LoVo (cell line): ENCODE data around the gene ZNF292.
A peak's percentile ranks its signal among the peaks of the same experiment; 100 is the strongest.
"Not testable (repeated sequence)": the region's sequence is repeated elsewhere in the genome, so short reads cannot be mapped to it uniquely, and the experiment has no call there.

Experiments used
- DNase-seq: peaks from one replicate; pipeline ENCODE4 v3.0.0-alpha.2; 2016; ENCODE audit warnings: low spot score

ZNF292 gene

DNA sequence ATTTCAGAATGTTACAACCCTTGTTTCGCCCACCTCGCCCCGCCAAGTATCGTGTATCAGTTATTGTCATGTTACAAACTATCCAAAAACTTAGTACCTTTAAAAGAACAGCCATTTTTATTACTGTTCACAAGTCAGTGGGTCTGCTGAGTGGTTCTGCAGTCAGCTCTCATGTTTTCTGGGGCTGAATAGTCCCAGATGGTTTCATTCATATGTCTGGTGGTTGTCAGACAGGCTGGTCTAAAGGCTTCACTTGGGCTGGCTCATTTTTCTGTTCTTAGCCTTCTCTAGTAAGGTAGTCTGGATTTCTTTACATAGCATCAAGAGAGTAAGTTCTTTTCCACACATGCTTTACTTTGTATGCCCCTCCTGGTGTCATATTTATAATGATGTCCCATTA is 8.6 kb downstream of the ZNF292 start:
- no peak for DNase-seq

DNA sequence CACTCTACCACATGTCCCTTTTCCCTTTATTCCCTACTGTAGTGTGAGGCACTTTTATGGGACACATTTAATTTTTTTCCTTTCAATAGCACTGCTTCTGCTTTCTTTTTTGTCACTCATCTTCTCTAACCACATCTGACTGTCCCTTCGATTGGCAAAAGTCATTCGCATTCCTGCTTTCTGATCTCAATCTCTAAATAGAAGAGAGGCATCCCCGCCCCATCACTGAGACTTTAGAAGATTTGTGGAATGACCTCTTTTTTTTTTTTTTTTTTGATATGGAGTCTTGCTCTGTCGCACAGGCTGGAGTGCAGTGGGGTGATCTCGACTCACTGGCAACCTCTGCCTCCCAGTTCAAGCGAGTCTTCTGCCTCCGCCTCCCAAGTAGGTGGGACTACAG is 9.1 kb downstream of the ZNF292 start:
- no peak for DNase-seq

DNA sequence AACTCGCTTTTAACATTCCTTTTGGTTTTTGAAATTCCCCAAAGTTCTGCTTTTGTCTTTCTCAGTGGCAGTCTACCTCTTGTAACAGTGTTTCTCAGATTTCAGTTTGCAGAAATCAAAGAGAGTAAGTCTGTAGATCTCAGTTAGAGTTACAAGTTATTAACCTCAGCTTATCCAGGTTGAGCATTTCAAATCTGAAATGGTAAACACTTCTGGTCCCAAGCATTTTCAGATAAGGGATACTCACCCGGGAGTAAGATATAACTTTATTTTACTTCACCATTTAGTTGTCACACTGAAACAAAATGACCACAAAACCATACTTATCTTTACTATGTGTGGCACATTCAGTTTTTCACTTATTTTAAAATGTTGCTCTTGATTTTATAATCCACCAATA is 9.8 kb downstream of the ZNF292 start:
- DNase-seq = no peak

DNA sequence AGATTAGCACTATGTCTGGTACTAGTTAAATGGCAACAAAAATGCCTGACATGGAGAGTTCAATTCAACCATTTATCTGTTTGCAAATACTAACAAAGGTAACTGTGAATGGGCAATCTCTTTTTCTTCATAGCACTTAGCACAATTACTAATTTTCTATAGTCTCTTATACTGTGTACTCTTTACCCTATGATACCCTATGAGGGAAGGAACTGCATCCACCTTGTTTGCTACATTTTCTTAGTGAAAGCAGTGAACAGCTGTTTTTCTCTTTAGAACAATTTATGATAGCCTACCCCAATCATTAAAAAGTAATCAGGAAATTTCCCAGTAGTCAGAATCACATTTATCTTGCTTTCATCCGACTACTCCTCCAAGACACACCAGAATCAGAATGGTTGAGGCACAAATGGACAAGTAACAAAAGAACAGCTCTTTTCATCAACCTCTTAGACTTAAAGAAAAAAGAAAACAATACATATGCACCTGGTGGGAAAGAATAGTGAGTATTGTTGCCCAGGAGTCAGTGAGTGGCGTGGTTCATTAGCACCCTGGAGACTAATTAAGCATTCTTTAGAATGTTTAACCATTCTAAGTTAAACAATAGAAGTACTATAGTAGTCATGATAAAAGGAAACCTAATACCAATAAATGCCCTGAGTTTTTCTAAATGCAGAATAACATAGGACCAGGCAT is 16.7 kb downstream of the ZNF292 start:
- DNase-seq = no peak

DNA sequence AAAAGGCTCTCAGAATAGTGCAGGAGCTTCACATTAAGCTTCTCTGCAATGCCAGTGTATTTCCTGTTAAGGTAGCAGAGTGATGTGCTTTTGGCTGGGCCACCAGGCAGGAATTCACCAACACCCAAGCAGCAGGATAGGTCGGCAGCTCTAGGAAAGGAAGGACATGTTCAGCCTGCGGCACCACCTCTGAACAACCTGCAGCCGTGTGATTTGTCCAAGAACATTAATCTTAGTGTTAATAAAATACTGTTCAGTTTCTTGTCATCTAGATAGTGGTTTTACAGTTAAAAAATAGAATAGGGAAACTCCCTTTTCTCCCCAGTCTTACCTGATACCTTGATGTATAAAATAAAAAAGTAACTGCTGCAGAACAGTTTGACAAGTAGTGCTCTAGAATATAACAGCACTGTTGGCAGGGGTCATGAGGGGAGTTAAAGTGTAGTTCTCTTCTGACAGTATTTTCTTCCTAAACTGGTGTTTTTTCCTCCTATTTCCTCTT is 18.8 kb downstream of the ZNF292 start:
- DNase-seq = no peak

DNA sequence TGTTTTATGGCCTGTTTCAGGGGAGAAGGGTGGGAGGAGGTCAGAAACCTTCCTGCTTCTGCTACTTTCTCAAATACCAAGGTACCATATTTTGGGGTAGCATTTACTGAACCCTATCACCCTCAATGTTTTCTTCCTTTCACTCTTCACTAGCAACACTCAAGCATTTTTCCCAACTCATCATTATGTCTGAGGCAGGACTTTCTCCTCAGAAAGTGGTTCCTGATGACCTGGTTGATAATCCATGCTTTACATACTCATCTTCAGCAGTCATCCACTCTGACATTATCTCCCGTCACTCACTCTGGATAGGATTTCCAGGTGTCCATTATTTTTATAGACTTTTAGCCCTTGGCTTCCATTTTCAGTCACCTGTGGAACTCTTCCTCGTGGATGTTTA is 21.1 kb downstream of the ZNF292 start:
- DNase-seq = no peak

DNA sequence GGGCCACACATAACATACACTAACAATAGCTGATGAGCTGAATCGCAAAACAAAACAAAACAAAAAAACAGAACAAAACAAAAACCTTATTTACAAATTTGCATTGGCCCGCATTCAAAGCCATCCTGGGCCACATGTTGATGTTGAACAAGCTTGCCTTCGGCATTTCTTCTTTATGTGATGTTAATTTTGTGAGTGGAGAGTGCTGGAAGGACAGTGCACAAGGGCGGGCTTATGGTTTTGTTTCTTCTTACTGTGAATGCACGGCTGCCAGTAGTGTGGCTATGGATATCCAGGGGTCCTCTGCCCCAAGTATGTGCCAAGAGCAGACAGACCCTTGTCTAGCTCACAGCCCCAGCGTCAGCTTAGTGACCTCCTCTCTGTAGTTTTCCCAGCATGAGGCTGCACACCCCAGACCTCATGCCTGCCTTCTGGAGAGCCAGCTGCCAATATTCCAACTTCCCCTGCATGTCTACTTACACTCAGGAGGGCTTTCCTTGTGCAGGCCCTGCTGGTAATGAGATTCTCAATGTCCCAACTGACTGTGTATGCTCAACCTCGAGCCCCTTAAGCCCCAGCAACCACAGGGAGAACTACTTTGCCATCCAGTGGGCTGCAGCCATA is 24.9 kb downstream of the ZNF292 start:
- DNase-seq = no peak

DNA sequence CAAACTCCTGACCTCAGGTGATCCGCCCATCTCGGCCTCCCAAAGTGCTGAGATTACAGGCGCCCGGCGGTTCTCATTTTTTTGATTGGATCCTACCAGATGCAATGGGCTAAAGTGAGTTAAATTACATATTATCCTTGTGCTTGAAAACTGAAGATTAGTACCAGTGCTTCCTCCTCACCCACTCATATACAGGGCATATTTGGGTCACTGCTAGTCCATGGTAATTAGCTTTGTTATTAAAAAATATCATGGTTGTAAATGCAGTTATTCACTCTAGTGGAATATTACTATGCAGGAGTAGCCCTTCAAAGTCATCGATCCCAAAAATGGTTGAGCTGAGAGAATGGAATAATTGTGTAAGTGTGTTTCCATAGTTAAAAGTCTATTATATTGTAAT is 26.5 kb downstream of the ZNF292 start:
- DNase-seq = no peak

DNA sequence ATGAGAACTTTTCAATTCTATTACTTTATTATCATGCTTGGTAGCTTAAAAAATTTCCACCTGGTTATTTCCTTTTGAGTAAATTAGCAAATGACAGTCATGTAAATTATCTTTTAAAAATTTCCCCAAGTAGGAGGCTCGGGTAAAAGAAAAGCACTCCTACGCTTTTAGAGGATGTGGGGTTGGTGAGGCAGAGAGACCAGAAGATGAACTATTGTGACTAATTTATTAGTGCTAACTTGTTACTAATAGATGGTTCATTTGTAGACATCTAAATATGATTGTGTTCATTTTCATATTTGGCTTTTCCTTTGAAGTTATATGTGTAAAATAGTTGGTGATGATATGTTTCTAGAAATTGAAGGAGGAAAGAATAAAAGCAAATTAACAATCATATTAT is 27.0 kb downstream of the ZNF292 start:
- no peak for DNase-seq

DNA sequence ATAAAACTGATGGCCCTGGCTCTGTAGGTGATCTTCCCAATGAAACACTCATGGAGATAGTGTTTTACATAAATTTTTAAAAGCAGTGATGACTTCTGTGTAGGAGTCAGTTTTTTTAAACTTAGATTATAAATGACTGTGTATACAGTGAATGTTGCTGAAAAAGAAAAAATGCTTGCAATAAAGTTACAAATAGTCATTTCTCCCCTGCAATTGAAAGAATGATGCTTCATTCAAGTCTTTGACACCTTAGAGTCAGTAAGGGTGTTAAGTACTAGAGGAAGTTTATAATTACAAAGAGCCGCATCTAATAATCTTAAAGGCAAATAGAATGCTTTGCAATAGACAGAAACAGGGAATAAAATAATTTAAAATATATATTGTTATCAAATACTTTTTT is 27.6 kb downstream of the ZNF292 start:
- DNase-seq = no peak

DNA sequence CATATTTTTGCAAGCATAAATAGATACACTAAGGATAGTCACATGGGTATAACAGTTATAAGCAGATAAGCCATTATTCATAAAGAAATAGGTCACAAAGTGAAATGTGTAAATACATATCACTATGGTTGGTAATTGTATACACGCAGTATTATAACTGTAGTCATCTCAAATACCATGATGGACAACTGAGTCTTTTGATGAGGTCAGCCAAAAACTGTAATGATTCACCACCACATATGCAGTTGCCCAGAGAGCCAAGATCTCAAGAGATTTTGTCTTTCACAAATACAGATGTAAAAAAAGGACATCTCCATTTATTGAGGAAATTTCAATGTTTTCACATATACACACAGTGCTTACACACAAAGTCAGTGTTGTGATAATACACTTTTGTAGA is 28.3 kb downstream of the ZNF292 start:
- DNase-seq = no peak

DNA sequence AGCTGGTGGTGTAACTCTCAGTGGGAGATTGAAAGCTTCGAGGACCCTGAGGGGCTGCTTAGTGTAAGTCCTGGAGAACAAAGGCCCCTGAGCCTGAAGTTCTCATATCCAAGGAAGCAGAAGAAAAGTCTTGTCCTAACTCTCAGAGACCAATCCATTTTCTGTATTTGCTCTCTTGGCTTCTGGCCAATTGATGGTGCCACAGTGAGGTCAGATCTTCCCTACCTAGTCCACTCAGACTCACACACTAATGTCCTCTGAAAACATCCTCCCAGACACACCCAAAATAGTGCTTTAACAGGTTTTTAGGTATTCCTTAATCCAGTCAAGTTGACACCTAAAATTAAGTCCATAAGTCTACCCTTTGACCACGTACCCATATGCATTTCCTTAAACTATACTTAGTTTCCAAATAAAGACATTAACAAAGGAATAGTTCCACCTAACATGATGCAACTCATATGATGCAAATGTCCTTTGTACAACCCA is 29.4 kb downstream of the ZNF292 start:
- DNase-seq = no peak

DNA sequence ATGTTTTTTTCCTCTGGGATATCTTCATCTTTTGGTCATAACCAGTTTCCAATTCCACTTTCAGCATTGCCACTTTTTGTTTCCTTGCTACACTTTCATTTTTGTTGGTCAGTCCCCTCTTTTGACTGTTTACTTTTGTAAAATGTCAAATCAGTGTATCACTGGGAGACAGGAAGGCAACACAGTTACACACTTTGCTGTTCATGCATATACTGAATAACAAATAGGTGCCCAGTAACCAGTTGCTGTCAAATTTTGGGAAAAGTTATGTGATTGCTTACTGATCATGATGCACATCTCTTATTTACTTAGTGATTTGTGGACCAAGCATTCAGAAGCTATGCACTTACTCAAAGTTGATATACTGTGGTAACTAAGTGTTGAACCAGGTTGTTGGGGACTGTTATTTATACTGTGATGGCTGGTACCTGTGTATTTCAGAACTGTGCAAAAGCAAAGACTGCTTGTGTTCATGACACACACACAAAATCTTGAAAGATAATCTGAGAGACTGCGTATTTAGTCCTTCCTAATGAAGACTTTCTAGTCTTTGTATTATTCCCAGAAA is 41.0 kb downstream of the ZNF292 start:
- no peak for DNase-seq

DNA sequence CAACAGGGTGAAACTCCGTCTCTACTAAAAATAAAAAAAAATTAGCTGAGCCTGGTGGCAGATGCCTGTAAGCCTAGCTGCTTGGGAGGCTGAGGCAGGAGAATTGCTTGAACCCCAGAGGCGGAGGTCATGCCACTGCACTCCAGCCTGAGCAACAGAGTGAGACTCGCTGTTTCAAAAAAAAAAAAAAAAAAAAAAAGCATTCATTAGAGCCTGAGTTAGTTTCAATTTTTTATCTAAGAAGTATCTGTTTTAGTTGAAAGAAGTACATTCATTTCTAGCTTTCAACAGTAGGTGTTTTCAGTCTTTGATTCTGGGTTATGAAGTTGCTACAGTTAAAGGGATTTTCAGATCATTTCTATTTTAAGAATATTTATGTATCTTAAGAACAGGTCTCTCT is 42.2 kb downstream of the ZNF292 start:
- DNase-seq = no peak

DNA sequence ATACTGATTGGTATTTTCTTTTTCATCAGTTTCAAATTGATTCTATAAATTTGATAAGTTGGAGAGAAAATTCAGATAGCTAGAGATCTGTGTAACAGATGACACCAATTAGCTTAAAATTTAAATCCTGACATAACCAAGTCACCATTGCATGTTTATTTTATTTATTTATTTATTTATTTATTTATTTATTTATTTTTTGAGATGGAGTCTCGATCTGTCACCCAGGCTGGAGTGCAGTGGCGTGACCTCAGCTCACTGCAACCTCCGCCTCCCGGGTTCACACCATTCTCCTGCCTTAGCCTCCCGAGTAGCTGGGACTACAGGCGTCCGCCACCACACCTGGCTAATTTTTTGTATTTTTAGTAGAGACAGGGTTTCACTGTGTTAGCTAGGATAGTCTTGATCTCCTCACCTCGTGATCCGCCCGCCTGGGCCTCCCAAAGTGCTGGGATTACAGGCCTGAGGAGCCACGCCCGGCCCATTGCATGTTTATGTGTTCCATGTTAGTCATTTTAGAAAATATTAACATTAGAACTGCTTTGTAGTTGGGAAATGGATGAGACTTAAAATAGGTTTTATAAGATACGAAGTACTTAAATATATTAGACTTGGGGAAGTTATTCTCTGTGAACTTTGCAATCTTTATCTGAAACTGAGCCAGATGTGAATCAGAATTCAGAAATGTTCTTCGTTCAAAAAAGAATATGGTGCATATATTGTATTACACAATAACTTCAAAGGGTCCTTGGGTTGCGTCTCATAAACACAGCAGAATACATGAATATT is 42.9 kb downstream of the ZNF292 start:
- DNase-seq = not testable (repeated sequence)

DNA sequence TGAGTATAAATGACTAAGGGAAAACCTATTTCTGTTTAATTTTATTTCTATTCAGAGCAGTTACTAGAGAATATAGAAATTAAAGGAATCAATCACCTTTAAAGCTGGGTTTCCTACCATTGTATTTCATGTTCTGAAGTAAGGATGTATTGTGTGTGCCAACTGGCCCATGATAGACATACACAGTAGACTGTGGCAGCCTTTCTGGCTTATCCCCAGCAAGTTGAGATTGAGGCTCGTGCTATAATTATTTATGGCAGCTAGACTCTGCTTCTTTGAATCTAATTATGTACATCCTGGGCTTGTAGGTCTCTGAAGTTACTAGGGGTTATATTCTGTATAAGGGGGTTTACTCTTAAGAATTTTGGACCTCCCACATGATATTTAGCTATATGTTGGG is 44.4 kb downstream of the ZNF292 start:
- no peak for DNase-seq

DNA sequence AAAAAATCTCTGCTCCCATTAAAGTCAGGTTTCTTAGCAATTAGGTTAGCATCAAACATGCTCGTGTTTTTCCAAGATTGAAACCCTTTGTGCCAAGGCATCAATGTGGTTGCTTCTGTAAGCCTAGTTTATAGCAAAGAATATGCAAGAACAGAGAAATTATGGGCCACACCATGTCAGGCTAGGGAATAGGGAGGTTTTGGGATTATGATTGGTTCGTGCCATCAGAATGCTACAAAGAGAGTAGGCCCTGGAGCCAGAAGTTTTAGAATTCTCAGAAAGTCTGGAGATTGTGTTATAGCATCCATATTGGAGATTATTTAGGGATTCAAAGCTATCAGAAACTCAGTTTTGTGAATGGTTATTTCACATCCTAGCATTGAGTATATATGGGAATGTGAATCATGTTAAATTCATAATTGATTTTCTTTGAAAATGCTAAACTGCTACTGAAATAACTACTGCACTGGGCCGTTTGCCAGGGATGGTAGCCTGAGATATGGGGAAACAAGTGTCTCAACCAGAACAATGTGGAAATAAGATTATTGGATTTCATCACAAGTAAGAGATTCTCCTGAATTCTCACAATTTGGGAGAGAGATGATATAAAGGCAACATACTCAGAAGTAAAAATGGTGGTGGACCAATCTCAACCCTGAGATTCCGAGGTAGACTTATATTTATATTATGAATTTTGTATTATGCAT is 45.3 kb downstream of the ZNF292 start:
- no peak for DNase-seq

DNA sequence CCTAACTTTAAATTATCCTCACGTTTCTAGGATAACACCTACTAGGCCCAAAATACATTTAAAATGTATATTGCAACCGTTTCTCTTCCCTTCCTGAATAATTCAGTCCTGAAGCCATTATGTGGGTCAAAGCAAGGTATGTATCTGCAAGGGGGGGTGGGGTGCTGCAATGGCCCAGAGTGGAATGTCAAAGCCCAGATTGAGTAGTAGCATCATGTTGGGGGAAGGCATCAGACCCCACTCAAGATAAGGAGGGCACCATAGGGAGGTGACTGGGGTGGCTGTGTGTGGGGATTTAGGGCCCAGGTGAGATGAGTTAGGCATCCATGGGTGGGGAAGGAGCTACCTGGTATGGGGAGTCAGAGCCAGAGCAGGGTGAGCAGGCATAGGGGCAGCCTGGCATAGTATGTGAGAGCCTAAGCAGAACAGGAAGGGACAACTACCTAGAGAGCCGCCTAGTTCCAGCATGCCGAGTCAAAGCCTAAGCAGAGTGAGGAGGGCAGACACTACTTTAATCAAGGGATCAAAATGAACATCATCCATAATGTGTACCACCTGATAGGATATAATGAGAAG is 48.2 kb downstream of the ZNF292 start:
- no peak for DNase-seq

DNA sequence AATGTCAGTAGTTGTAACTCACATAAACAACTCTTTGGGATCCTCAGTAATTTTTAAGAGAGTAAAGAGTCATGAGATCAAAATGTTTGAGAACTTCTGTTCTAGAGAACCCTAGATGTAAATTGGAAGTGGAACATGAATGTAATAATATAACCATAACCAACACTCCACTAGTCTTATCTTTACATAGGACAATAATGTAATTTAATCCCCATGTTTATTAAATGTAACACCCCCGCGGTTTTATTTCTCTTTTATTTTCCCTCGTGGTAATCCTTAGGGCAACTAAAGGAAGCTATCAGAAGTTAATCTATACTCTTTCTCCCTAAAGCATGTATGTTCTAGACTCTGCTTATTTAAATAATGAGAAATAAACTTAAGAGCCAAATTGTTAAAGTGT is 54.4 kb downstream of the ZNF292 start:
- no peak for DNase-seq

DNA sequence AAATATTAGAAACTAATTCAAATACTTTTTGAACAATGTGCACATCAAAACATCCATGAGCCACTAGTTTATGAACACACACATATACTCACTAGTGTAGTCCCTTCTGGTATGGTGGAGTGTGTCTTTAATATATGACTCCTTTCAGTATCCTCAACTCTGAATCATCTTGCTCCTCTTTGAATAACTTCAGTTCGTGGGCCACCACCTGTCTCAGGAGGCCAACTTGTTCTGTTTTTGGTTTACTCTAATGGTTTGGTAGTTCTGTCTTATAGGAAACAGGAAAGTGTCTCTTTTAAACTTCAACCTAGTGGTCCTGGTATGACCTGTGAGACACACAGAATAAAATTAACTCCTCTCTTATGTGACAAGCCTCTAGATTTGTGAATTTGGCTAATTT is 55.6 kb downstream of the ZNF292 start:
- no peak for DNase-seq

DNA sequence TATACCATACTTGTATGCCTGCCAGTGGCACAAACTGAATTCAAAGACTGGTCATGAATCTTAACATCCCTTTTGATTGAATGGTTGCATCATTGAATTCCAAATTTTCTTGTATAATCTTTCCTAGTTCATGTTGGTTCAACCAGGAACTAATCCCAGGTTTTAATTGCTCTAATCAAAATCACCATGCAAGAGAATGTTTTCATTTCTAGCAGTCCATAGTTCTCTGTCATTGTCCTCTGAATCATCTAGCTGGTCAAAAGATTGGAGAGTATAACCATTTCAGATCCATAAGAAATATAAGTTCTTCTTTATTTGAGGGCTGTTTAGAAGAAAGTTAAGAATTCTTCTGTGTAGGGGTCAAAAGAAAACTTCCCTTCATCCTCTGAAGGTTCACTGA is 57.2 kb downstream of the ZNF292 start:
- DNase-seq = no peak

DNA sequence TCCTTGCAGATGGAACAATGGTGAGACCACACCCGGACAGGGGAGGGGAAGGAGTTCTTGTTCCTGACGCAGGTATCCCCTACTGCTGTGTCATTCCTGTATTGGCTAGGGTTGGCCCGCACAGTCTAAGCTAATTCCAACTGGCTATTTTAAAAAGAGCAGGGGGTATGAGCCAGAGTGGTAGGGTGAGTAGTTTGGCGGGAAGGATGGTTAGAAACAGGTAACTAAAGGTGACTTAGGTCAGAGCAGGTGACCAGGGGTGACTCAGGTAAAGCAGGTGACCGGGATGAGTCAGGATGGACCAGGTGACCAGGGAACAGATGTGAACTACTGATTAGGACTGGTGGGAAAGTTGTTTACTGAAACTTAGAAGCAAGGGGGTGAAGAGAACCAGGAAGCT is 58.0 kb downstream of the ZNF292 start:
- DNase-seq = peak; percentile 39
